ENCODE results near the gene PDIA5.

DNA sequence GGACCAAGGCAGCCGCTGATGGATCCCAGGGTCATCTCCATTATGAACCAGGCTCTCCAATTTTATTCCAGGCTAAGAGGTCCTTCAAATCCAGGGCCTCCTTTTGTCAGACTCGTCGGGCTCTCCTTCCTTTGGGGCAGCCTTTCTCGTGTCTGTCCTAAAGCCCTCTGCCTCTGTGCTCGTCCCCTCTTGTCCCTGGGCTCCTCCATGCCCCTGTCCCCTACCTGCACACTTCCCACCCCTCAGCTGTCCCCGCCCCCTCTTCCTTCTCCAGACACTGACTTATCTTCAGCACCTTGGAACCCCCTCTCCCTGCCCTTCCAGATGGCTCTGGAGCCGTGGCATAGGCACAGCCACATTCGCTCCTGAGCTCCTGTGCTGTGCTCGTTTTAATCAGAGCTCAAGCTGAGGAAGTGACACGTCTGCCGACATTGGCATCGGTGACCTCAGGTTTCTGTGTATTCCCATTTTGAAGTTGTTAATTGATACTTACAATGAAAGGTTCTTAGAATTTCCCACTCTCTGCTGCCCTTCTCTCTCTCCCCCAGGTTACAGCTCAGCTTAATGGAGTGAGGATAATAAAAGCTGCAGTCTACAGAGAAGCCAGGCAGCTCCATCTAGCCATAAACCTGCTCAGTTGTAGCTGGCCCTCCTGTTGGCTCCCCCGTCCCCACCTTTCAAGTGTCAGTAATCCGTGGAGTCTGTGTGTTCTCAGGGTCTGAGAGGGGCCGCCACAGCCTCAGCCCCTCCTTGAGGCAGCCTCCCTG lies 83.8 kb downstream of the PDIA5 start:
- TF ChIP-seq, protein P1, sequence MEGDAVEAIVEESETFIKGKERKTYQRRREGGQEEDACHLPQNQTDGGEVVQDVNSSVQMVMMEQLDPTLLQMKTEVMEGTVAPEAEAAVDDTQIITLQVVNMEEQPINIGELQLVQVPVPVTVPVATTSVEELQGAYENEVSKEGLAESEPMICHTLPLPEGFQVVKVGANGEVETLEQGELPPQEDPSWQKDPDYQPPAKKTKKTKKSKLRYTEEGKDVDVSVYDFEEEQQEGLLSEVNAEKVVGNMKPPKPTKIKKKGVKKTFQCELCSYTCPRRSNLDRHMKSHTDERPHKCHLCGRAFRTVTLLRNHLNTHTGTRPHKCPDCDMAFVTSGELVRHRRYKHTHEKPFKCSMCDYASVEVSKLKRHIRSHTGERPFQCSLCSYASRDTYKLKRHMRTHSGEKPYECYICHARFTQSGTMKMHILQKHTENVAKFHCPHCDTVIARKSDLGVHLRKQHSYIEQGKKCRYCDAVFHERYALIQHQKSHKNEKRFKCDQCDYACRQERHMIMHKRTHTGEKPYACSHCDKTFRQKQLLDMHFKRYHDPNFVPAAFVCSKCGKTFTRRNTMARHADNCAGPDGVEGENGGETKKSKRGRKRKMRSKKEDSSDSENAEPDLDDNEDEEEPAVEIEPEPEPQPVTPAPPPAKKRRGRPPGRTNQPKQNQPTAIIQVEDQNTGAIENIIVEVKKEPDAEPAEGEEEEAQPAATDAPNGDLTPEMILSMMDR (IDR thresholded peaks at IDR 0.05) = no peak
- TF ChIP-seq POLR2A (IDR thresholded peaks at IDR 0.05) = no peak
